Ramos (cell line): ENCODE results near the gene GALNT8.

ENCODE experiments used
- in situ Hi-C: fragments of 300-500 bp; cut with MboI; formaldehyde crosslinking; loops from one replicate; pipeline ENCODE4 v1.14.3; 2022; ENCODE audit warnings: low sequenced_read_pairs; ENCODE audit not compliant: unreplicated experiment

The GALNT8 gene

GRCh38 chr12:4791497-4791896 is 71.3 kb downstream of the GALNT8 start:
- in situ Hi-C loops = no loop called here

- in situ Hi-C loops = no loop called here
These were observed 74.3 kb downstream of the GALNT8 start for GRCh38 chr12:4794491-4794890.

- in situ Hi-C loops = no loop called here
These were observed 76.0 kb downstream of the GALNT8 start for GRCh38 chr12:4796216-4796615.

- in situ Hi-C loops = no loop called here
These were observed 76.7 kb downstream of the GALNT8 start for GRCh38 chr12:4796694-4797482.

- in situ Hi-C loops = no loop called here
These were observed 80.4 kb downstream of the GALNT8 start for GRCh38 chr12:4800555-4800954.

- in situ Hi-C loops = no loop called here
These were observed 82.6 kb downstream of the GALNT8 start for GRCh38 chr12:4802841-4803240.

GRCh38 chr12:4806439-4807115 is 86.4 kb downstream of the GALNT8 start:
- in situ Hi-C loops = no loop called here

GRCh38 chr12:4807116-4807783 is 87.0 kb downstream of the GALNT8 start:
- in situ Hi-C loops = no loop called here

- in situ Hi-C loops = no loop called here
These were observed 87.6 kb downstream of the GALNT8 start for GRCh38 chr12:4807813-4808212.

GRCh38 chr12:4809013-4809448 is 88.8 kb downstream of the GALNT8 start:
- in situ Hi-C loops = no loop called here

- in situ Hi-C loops = no loop called here
These were observed 89.4 kb downstream of the GALNT8 start for GRCh38 chr12:4809449-4810218.

- in situ Hi-C loops = no loop called here
These were observed 90.0 kb downstream of the GALNT8 start for GRCh38 chr12:4810219-4810671.

- in situ Hi-C loops = no loop called here
These were observed 92.6 kb downstream of the GALNT8 start for GRCh38 chr12:4812624-4813327.

GRCh38 chr12:4813741-4814140 is 93.5 kb downstream of the GALNT8 start:
- in situ Hi-C loops = no loop called here

GRCh38 chr12:4814485-4814884 is 94.3 kb downstream of the GALNT8 start:
- in situ Hi-C loops = no loop called here

GRCh38 chr12:4816744-4817525 is 96.7 kb downstream of the GALNT8 start:
- in situ Hi-C loops = no loop called here

GRCh38 chr12:4817880-4818279 is 97.7 kb downstream of the GALNT8 start:
- in situ Hi-C loops = no loop called here

GRCh38 chr12:4819654-4820053 is 99.5 kb downstream of the GALNT8 start:
- in situ Hi-C loops = no loop called here

GRCh38 chr12:4820971-4821370 is 100.8 kb downstream of the GALNT8 start:
- in situ Hi-C loops = no loop called here
